GM21526 (cell line): ENCODE results near the gene EHBP1.

Experiments used
- ATAC-seq: cut with Tn5 transposase; IDR thresholded peaks from one replicate; pipeline ENCODE4 v1.9.1; 2021; ENCODE audit warnings: moderate library complexity; ENCODE audit not compliant: unreplicated experiment, low FRiP score

EHBP1 gene

GRCh38 chr2:62870966-62871365 is 165.5 kb downstream of the EHBP1 start:
- no peak for ATAC-seq

GRCh38 chr2:62871506-62871905 is 166.0 kb downstream of the EHBP1 start:
- no peak for ATAC-seq

GRCh38 chr2:62873603-62874002 is 168.1 kb downstream of the EHBP1 start:
- no peak for ATAC-seq

- ATAC-seq = no peak
Measured at GRCh38 chr2:62874881-62875383, 169.4 kb downstream of the EHBP1 start.

- no peak for ATAC-seq
Measured at GRCh38 chr2:62881162-62881795, 175.8 kb downstream of the EHBP1 start.

- ATAC-seq = no peak
Measured at GRCh38 chr2:62883629-62884028, 178.1 kb downstream of the EHBP1 start.

- ATAC-seq = no peak
Measured at GRCh38 chr2:62884086-62884485, 178.6 kb downstream of the EHBP1 start.

- no peak for ATAC-seq
Measured at GRCh38 chr2:62884514-62884913, 179.0 kb downstream of the EHBP1 start.

GRCh38 chr2:62894966-62895631 is 189.6 kb downstream of the EHBP1 start:
- ATAC-seq = no peak

- no peak for ATAC-seq
Measured at GRCh38 chr2:62895632-62896009, 190.1 kb downstream of the EHBP1 start.

GRCh38 chr2:62897187-62897827 is 191.8 kb downstream of the EHBP1 start:
- no peak for ATAC-seq

GRCh38 chr2:62904344-62904743 is 198.8 kb downstream of the EHBP1 start:
- ATAC-seq = no peak

GRCh38 chr2:62908145-62908544 is 202.6 kb downstream of the EHBP1 start:
- no peak for ATAC-seq

GRCh38 chr2:62913311-62913710 is 207.8 kb downstream of the EHBP1 start:
- no peak for ATAC-seq

GRCh38 chr2:62919041-62919440 is 213.5 kb downstream of the EHBP1 start:
- ATAC-seq = no peak

- ATAC-seq = no peak
Measured at GRCh38 chr2:62920070-62920469, 214.6 kb downstream of the EHBP1 start.

GRCh38 chr2:62923242-62923641 is 217.7 kb downstream of the EHBP1 start:
- no peak for ATAC-seq

GRCh38 chr2:62923881-62924280 is 218.4 kb downstream of the EHBP1 start:
- ATAC-seq = no peak

- no peak for ATAC-seq
Measured at GRCh38 chr2:62928015-62928414, 222.5 kb downstream of the EHBP1 start.

GRCh38 chr2:62931536-62931935 is 226.0 kb downstream of the EHBP1 start:
- no peak for ATAC-seq

- no peak for ATAC-seq
Measured at GRCh38 chr2:62933398-62933917, 227.9 kb downstream of the EHBP1 start.

- ATAC-seq = no peak
Measured at GRCh38 chr2:62934517-62934916, 229.0 kb downstream of the EHBP1 start.
